Measurements from ENCODE around the gene DCAF5.

DCAF5 gene

GRCh38 chr14:69093631-69094421, 59.1 kb downstream of the DCAF5 start:
- peaks cover 23% of the 10 kb centered on the region for H3K36me3 ChIP-seq (replicated peaks; ENCODE audit: low read depth, low read length)
- no peaks in the 10 kb centered on the region for H3K79me2 ChIP-seq (ENCODE audit: low read length)
- no peak overlapping the region for H3K27ac ChIP-seq (ENCODE audit: low read length)
- H4K20me1 ChIP-seq (ENCODE audit: insufficient read depth, low read length), result peaks cover 15% of the 10 kb centered on the region; the same call in 1 of the 2 replicates
- H3K27me3 ChIP-seq (ENCODE audit: low read depth, low read length), result no peaks in the 10 kb centered on the region
- TF ChIP-seq CTCF (IDR thresholded peaks at IDR 0.05; ENCODE audit: low read depth, low read length) (no peak), EZH2phosphoT487 (IDR thresholded peaks at IDR 0.05; ENCODE audit: low read depth) (no peak)
- H2AFZ ChIP-seq (ENCODE audit: low read depth, low read length), result no peak overlapping the region
- H3K9me3 ChIP-seq (ENCODE audit: insufficient read depth, low read length), result no peaks in the 10 kb centered on the region
- no peak overlapping the region for H3K4me3 ChIP-seq (ENCODE audit: low read length)
- H3K4me2 ChIP-seq (ENCODE audit: low read length), result no peak overlapping the region
- H3K4me1 ChIP-seq (ENCODE audit: low read length), result peaks cover 12% of the 10 kb centered on the region
- H3K9ac ChIP-seq (ENCODE audit: low read length), result no peak overlapping the region

GRCh38 chr14:69092840-69093422, 60.0 kb downstream of the DCAF5 start:
- H3K27me3 ChIP-seq (ENCODE audit: low read depth, low read length), result no peaks in the 10 kb centered on the region
- H3K79me2 ChIP-seq (ENCODE audit: low read length), result no peaks in the 10 kb centered on the region
- H2AFZ ChIP-seq (ENCODE audit: low read depth, low read length), result no peak overlapping the region
- no peak overlapping the region for H3K4me3 ChIP-seq (ENCODE audit: low read length)
- H3K36me3 ChIP-seq (replicated peaks; ENCODE audit: low read depth, low read length), result peaks cover 27% of the 10 kb centered on the region
- no peaks in the 10 kb centered on the region for H3K9me3 ChIP-seq (ENCODE audit: insufficient read depth, low read length)
- no peak overlapping the region for H3K27ac ChIP-seq (ENCODE audit: low read length)
- no peak for TF ChIP-seq CTCF (IDR thresholded peaks at IDR 0.05; ENCODE audit: low read depth, low read length)
- no peak for TF ChIP-seq EZH2phosphoT487 (IDR thresholded peaks at IDR 0.05; ENCODE audit: low read depth)
- peaks cover 12% of the 10 kb centered on the region for H3K4me1 ChIP-seq (ENCODE audit: low read length)
- peaks cover 15% of the 10 kb centered on the region; the same call in 1 of the 2 replicates for H4K20me1 ChIP-seq (ENCODE audit: insufficient read depth, low read length)
- H3K9ac ChIP-seq (ENCODE audit: low read length), result no peak overlapping the region
- H3K4me2 ChIP-seq (ENCODE audit: low read length), result peak overlapping the region; percentile 32

GRCh38 chr14:69091695-69092094, 61.2 kb downstream of the DCAF5 start:
- Histone ChIP-seq H3K4me3 (ENCODE audit: low read length) (no peak overlapping the region), H3K4me2 (ENCODE audit: low read length) (no peak overlapping the region), H3K79me2 (ENCODE audit: low read length) (no peaks in the 10 kb centered on the region), H3K9ac (ENCODE audit: low read length) (no peak overlapping the region), H4K20me1 (ENCODE audit: insufficient read depth, low read length) (peaks cover 15% of the 10 kb centered on the region; the same call in 1 of the 2 replicates), H3K27ac (ENCODE audit: low read length) (no peak overlapping the region), H3K27me3 (ENCODE audit: low read depth, low read length) (no peaks in the 10 kb centered on the region), H3K36me3 (replicated peaks; ENCODE audit: low read depth, low read length) (peaks cover 27% of the 10 kb centered on the region), H2AFZ (ENCODE audit: low read depth, low read length) (no peak overlapping the region), H3K4me1 (ENCODE audit: low read length) (peaks cover 12% of the 10 kb centered on the region), H3K9me3 (ENCODE audit: insufficient read depth, low read length) (no peaks in the 10 kb centered on the region)
- TF ChIP-seq CTCF (IDR thresholded peaks at IDR 0.05; ENCODE audit: low read depth, low read length), result no peak
- TF ChIP-seq EZH2phosphoT487 (IDR thresholded peaks at IDR 0.05; ENCODE audit: low read depth), result no peak

- Histone ChIP-seq H3K9me3 (ENCODE audit: insufficient read depth, low read length) (no peaks in the 10 kb centered on the region), H3K4me2 (ENCODE audit: low read length) (no peak overlapping the region), H3K4me3 (ENCODE audit: low read length) (no peak overlapping the region), H2AFZ (ENCODE audit: low read depth, low read length) (no peak overlapping the region), H3K27ac (ENCODE audit: low read length) (no peak overlapping the region), H3K9ac (ENCODE audit: low read length) (no peak overlapping the region), H3K79me2 (ENCODE audit: low read length) (no peaks in the 10 kb centered on the region), H3K36me3 (replicated peaks; ENCODE audit: low read depth, low read length) (peaks cover 27% of the 10 kb centered on the region), H3K27me3 (ENCODE audit: low read depth, low read length) (no peaks in the 10 kb centered on the region), H3K4me1 (ENCODE audit: low read length) (peaks cover 12% of the 10 kb centered on the region), H4K20me1 (ENCODE audit: insufficient read depth, low read length) (peaks cover 15% of the 10 kb centered on the region; the same call in 1 of the 2 replicates)
- TF ChIP-seq EZH2phosphoT487 (IDR thresholded peaks at IDR 0.05; ENCODE audit: low read depth) (no peak), CTCF (IDR thresholded peaks at IDR 0.05; ENCODE audit: low read depth, low read length) (no peak)
These were observed 61.9 kb downstream of the DCAF5 start for GRCh38 chr14:69091006-69091405.
